Caco-2 (cell line): ENCODE measurements around the gene XPR1. TPM values are rescaled to one million over a fixed set of nuclear protein-coding genes. Genes with fewer than 3 reads are reported as not detected.

Experiments
- BruUV-seq: library from RNA; stranded (reverse); fragments of 400-500 nt; replicated peaks from 2 replicates; lab custom pipeline; 2021; lab: Mats Ljungman, UMichigan
- CTCF ChIA-PET: fragments of 300-600 bp; sonication (Branson Sonifier 250); formaldehyde crosslinking; loops from one replicate; lab custom pipeline; 2022; ENCODE audit warnings: antibody characterized with exemption; lab: Charles Lee
- POLR2A ChIA-PET: fragments of 300-600 bp; sonication (Branson Sonifier 250); formaldehyde crosslinking; loops from one replicate; lab custom pipeline; 2022; ENCODE audit warnings: antibody characterized with exemption; lab: Charles Lee
- DNase-seq, 2 experiments: peaks; one replicate each; pipeline versions ENCODE4 v3.0.0 to v3.0.0-alpha.2; 2020 to 2022
- H3K27me3 ChIP-seq: replicated peaks from 2 replicates; pipeline ENCODE4 v1.6.0; 2011; ENCODE audit warnings: low read length; ENCODE audit not compliant: control insufficient read depth, insufficient read depth
- H3K36me3 ChIP-seq: 2 replicates; pipeline ENCODE4 v1.5.1; 2011; ENCODE audit warnings: low read length; ENCODE audit not compliant: control insufficient read depth, insufficient read depth
- H3K4me1 ChIP-seq: fragments of 250-450 bp; sonication (Bioruptor Pico); 2 replicates; pipeline ENCODE4 v1.5.1; 2020; ENCODE audit warnings: mild to moderate bottlenecking
- H3K4me3 ChIP-seq: 2 replicates; pipeline ENCODE4 v1.5.1; 2011; ENCODE audit warnings: low read depth, mild to moderate bottlenecking, control low read depth, low read length
- H3K9me3 ChIP-seq: fragments of 250-450 bp; sonication (Bioruptor Pico); 2 replicates; pipeline ENCODE4 v1.5.1; 2020; ENCODE audit warnings: mild to moderate bottlenecking, moderate library complexity
- H3K27ac Mint-ChIP-seq: one replicate; pipeline ENCODE4 v1.8.0; 2022; ENCODE audit warnings: mixed read lengths; ENCODE audit not compliant: unreplicated experiment
- H3K27me3 Mint-ChIP-seq: one replicate; pipeline ENCODE4 v1.8.0; 2022; ENCODE audit warnings: mixed read lengths; ENCODE audit not compliant: insufficient read depth, unreplicated experiment
- H3K36me3 Mint-ChIP-seq: one replicate; pipeline ENCODE4 v1.8.0; 2022; ENCODE audit warnings: mild to moderate bottlenecking, mixed read lengths; ENCODE audit not compliant: insufficient read depth, unreplicated experiment
- H3K4me1 Mint-ChIP-seq: one replicate; pipeline ENCODE4 v1.8.0; 2022; ENCODE audit warnings: low read depth, mixed read lengths; ENCODE audit not compliant: unreplicated experiment
- H3K4me3 Mint-ChIP-seq: one replicate; pipeline ENCODE4 v1.8.0; 2022; ENCODE audit warnings: mild to moderate bottlenecking, moderate library complexity, mixed read lengths; ENCODE audit not compliant: unreplicated experiment
- H3K9me3 Mint-ChIP-seq: one replicate; pipeline ENCODE4 v1.8.0; 2022; ENCODE audit warnings: mixed read lengths; ENCODE audit not compliant: unreplicated experiment
- CTCF ChIP-seq, 2 experiments: fragments of 200-600 bp in 1 of 2; IDR thresholded peaks; 1 replicate in 1 of 2; 2 replicates in 1 of 2; pipeline versions ENCODE4 v1.5.1 to v1.8.0; 2011 to 2022; ENCODE audit warnings: antibody characterized with exemption in 1 of 2, control low read depth in 1 of 2, inconsistent platforms in 1 of 2, low read depth in 1 of 2, low read length in 1 of 2, mild to moderate bottlenecking in 1 of 2, moderate library complexity in 1 of 2; ENCODE audit not compliant: insufficient read depth in 1 of 2, severe bottlenecking in 1 of 2, unreplicated experiment in 1 of 2
- intact Hi-C: fragments of 100-400 bp; cut with micrococcal nuclease; formaldehyde crosslinking; loops from one replicate; pipeline ENCODE4 v1.10.0; 2022; ENCODE audit not compliant: unreplicated experiment
- total RNA-seq: library from RNA; stranded (reverse); gene quantifications from 2 replicates; pipeline ENCODE4 v1.2.3, GENCODE V29; 2022

Gene XPR1
- total RNA-seq, 1 experiment from 2014 or later: 34.4 TPM

- Mint-ChIP-seq H3K36me3 (peaks cover 4% of the 10 kb centered on the region), H3K27me3 (no peaks in the 10 kb centered on the region), H3K9me3 (no peaks in the 10 kb centered on the region), H3K4me1 (no peaks in the 10 kb centered on the region), H3K27ac (no peak overlapping the region), H3K4me3 (no peak overlapping the region)
- intact Hi-C loops: no loop called here
- no peaks in the 10 kb centered on the region for H3K9me3 ChIP-seq
- no peaks in the 10 kb centered on the region for H3K27me3 ChIP-seq
- ChIA-PET CTCF (no interaction called here), POLR2A (no interaction called here)
- H3K36me3 ChIP-seq: no peaks in the 10 kb centered on the region
- DNase-seq: no peak
- no peaks in the 10 kb centered on the region for H3K4me1 ChIP-seq
- H3K4me3 ChIP-seq: no peak overlapping the region
- no TSS peak for BruUV-seq
- no peak for TF ChIP-seq CTCF (IDR thresholded peaks at IDR 0.05; ENCODE audit: insufficient read depth in 1 of 2, low read depth in 1 of 2, low read length in 1 of 2, severe bottlenecking in 1 of 2, unreplicated experiment in 1 of 2)
Observed at GRCh38 chr1:180931529-180931928, 299.7 kb downstream of the XPR1 start.

- no peaks in the 10 kb centered on the region for H3K9me3 ChIP-seq
- intact Hi-C loops: no loop called here
- DNase-seq: no peak
- Mint-ChIP-seq H3K9me3 (no peaks in the 10 kb centered on the region), H3K27me3 (no peaks in the 10 kb centered on the region), H3K4me3 (no peak overlapping the region), H3K36me3 (peaks cover 4% of the 10 kb centered on the region), H3K4me1 (no peaks in the 10 kb centered on the region), H3K27ac (no peak overlapping the region)
- ChIA-PET POLR2A (no interaction called here), CTCF (no interaction called here)
- no peaks in the 10 kb centered on the region for H3K36me3 ChIP-seq
- no peak overlapping the region for H3K4me3 ChIP-seq
- BruUV-seq: no TSS peak
- TF ChIP-seq CTCF (IDR thresholded peaks at IDR 0.05; ENCODE audit: insufficient read depth in 1 of 2, low read depth in 1 of 2, low read length in 1 of 2, severe bottlenecking in 1 of 2, unreplicated experiment in 1 of 2): no peak
- H3K4me1 ChIP-seq: no peaks in the 10 kb centered on the region
- H3K27me3 ChIP-seq: no peaks in the 10 kb centered on the region
Observed at GRCh38 chr1:180932378-180932777, 300.6 kb downstream of the XPR1 start.

- ChIA-PET POLR2A (no interaction called here), CTCF (no interaction called here)
- no peak overlapping the region for H3K4me3 Mint-ChIP-seq
- no peaks in the 10 kb centered on the region for H3K27me3 Mint-ChIP-seq
- TF ChIP-seq CTCF (IDR thresholded peaks at IDR 0.05; ENCODE audit: insufficient read depth in 1 of 2, low read depth in 1 of 2, low read length in 1 of 2, severe bottlenecking in 1 of 2, unreplicated experiment in 1 of 2): peak in 1 of 2 experiments; percentile 6
- intact Hi-C loops: no loop called here
- Histone ChIP-seq H3K36me3 (no peaks in the 10 kb centered on the region), H3K9me3 (no peaks in the 10 kb centered on the region), H3K4me3 (no peak overlapping the region), H3K4me1 (no peaks in the 10 kb centered on the region), H3K27me3 (no peaks in the 10 kb centered on the region)
- no peaks in the 10 kb centered on the region for H3K4me1 Mint-ChIP-seq
- no peaks in the 10 kb centered on the region for H3K9me3 Mint-ChIP-seq
- H3K27ac Mint-ChIP-seq: no peak overlapping the region
- no peak for DNase-seq
- BruUV-seq: no TSS peak
- peaks cover 4% of the 10 kb centered on the region for H3K36me3 Mint-ChIP-seq
Observed at GRCh38 chr1:180933141-180933540, 301.3 kb downstream of the XPR1 start.
